PC-3 (cell line): ENCODE measurements around the gene SNX8. TPM values are rescaled to one million over a fixed set of nuclear protein-coding genes. Genes with fewer than 3 reads are reported as not detected.

Experiments used
- ATAC-seq: fragments of 200-7000 bp; cut with Tn5 transposase; 2 replicates; pipeline ENCODE4 v1.9.1; 2020; ENCODE audit warnings: mild to moderate bottlenecking, moderate library complexity
- BruUV-seq: library from RNA; stranded (reverse); fragments of 400-500 nt; replicated peaks from 2 replicates; lab custom pipeline; 2021; lab: Mats Ljungman, UMichigan
- CTCF ChIA-PET: fragments of 300-600 bp; sonication (Branson Sonifier 250); formaldehyde crosslinking; loops from one replicate; lab custom pipeline; 2022; ENCODE audit warnings: antibody characterized with exemption; lab: Charles Lee
- POLR2A ChIA-PET: fragments of 300-600 bp; sonication (Branson Sonifier 250); formaldehyde crosslinking; loops from one replicate; lab custom pipeline; 2022; ENCODE audit warnings: antibody characterized with exemption; ENCODE audit not compliant: unreplicated experiment; lab: Charles Lee
- DNase-seq: peaks from one replicate; pipeline ENCODE4 v3.0.0-alpha.2; 2015
- H2AFZ ChIP-seq: fragments of 300-600 bp; sonication (generic); 2 replicates; pipeline ENCODE4 v1.6.0; 2016; ENCODE audit warnings: antibody characterized with exemption, low read length
- H3F3A ChIP-seq: fragments of 300-600 bp; sonication (generic); one replicate; pipeline ENCODE4 v1.6.0; 2017; ENCODE audit warnings: antibody characterized with exemption, low read length, control low read depth, mild to moderate bottlenecking; ENCODE audit not compliant: unreplicated experiment
- H3K27ac ChIP-seq: fragments of 300-600 bp; sonication (generic); 2 replicates; pipeline ENCODE4 v1.5.1; 2016; ENCODE audit warnings: mild to moderate bottlenecking, low read length
- H3K27me3 ChIP-seq: fragments of 300-600 bp; sonication (generic); 2 replicates; pipeline ENCODE4 v1.6.1; 2016; ENCODE audit warnings: low read length, mixed read lengths
- H3K36me3 ChIP-seq: fragments of 300-600 bp; sonication (generic); 2 replicates; pipeline ENCODE4 v1.6.1; 2016; ENCODE audit warnings: low read depth, mixed run types, low read length, mixed read lengths
- H3K4me1 ChIP-seq: fragments of 300-600 bp; sonication (generic); 2 replicates; pipeline ENCODE4 v1.5.1; 2016; ENCODE audit warnings: low read length; ENCODE audit not compliant: insufficient read depth
- H3K4me2 ChIP-seq: fragments of 300-600 bp; sonication (generic); 2 replicates; pipeline ENCODE4 v1.6.0; 2016; ENCODE audit warnings: low read length
- H3K4me3 ChIP-seq: fragments of 300-600 bp; sonication (generic); 2 replicates; pipeline ENCODE4 v1.5.1; 2016; ENCODE audit warnings: mild to moderate bottlenecking, low read length, mixed read lengths
- H3K79me2 ChIP-seq: fragments of 300-600 bp; sonication (generic); 2 replicates; pipeline ENCODE4 v1.6.1; 2017; ENCODE audit warnings: low read length, mixed read lengths
- H3K9ac ChIP-seq: fragments of 300-600 bp; sonication (generic); 2 replicates; pipeline ENCODE4 v1.6.0; 2016; ENCODE audit warnings: mild to moderate bottlenecking, low read length
- H3K9me2 ChIP-seq: fragments of 300-600 bp; sonication (generic); replicated peaks from 2 replicates; pipeline ENCODE4 v1.6.1; 2016; ENCODE audit warnings: mixed run types, low read length, mixed read lengths
- H3K9me3 ChIP-seq: fragments of 300-600 bp; sonication (generic); 2 replicates; pipeline ENCODE4 v1.6.1; 2016; ENCODE audit warnings: low read length, mixed read lengths
- H4K20me1 ChIP-seq: fragments of 300-600 bp; sonication (generic); 2 replicates; pipeline ENCODE4 v1.6.1; 2016; ENCODE audit warnings: low read length, mixed read lengths
- CTCF ChIP-seq: fragments of 300-600 bp; sonication (generic); conservative IDR thresholded peaks from 2 replicates; pipeline ENCODE4 v1.5.1; 2017; ENCODE audit warnings: antibody characterized with exemption, low read depth, mild to moderate bottlenecking, low read length
- EZH2 ChIP-seq: fragments of 300-600 bp; sonication (generic); IDR thresholded peaks from one replicate; pipeline ENCODE4 v1.6.1; 2017; ENCODE audit warnings: antibody characterized with exemption, mild to moderate bottlenecking, low read length; ENCODE audit not compliant: unreplicated experiment
- EZH2phosphoT487 ChIP-seq: fragments of 300-600 bp; sonication (generic); IDR thresholded peaks from 2 replicates; pipeline ENCODE4 v1.6.1; 2018; ENCODE audit warnings: mild to moderate bottlenecking, antibody characterized with exemption, low read length, borderline replicate concordance
- intact Hi-C: fragments of 100-400 bp; cut with micrococcal nuclease; formaldehyde crosslinking; loops from 2 replicates; pipeline ENCODE4 v1.9.0; 2023
- total RNA-seq: library from RNA; depleted of rRNA; stranded (reverse); fragments of >200 nt; gene quantifications from 2 replicates; pipeline ENCODE4 v1.2.3, GENCODE V29; 2014

SNX8 gene
- total RNA-seq, 1 experiment from 2014 or later = 12.3 TPM

GRCh38 chr7:2228921-2229320 lies 85.3 kb downstream of the SNX8 start:
- BruUV-seq = no TSS peak
- no peak for TF ChIP-seq EZH2phosphoT487
- no peak for TF ChIP-seq CTCF
- TF ChIP-seq EZH2 = no peak
- DNase-seq (no peak), ATAC-seq (no peak)
- H3K9me2 ChIP-seq = no peaks in the 10 kb centered on the region
- H3K36me3 ChIP-seq = peaks cover 30% of the 10 kb centered on the region
- peaks cover 31% of the 10 kb centered on the region for H3K4me1 ChIP-seq
- no peaks in the 10 kb centered on the region for H3F3A ChIP-seq
- H3K27ac ChIP-seq = no peak overlapping the region
- POLR2A ChIA-PET = no interaction called here
- H3K4me3 ChIP-seq = no peak overlapping the region
- no peak overlapping the region for H2AFZ ChIP-seq
- H3K27me3 ChIP-seq = no peaks in the 10 kb centered on the region
- H3K9me3 ChIP-seq = no peaks in the 10 kb centered on the region
- H3K4me2 ChIP-seq = no peak overlapping the region
- CTCF ChIA-PET = no interaction called here
- H3K79me2 ChIP-seq = peaks cover 66% of the 10 kb centered on the region
- no peak overlapping the region for H3K9ac ChIP-seq
- intact Hi-C loops = loop anchor here (5.0 kb wide), 1 partner anchor 118 kb away; no protein-coding TSS in a partner anchor
- H4K20me1 ChIP-seq = no peaks in the 10 kb centered on the region

- CTCF ChIA-PET = no interaction called here
- no TSS peak for BruUV-seq
- intact Hi-C loops = loop anchor here (5.0 kb wide), 1 partner anchor 120 kb away; no protein-coding TSS in a partner anchor
- H4K20me1 ChIP-seq = no peaks in the 10 kb centered on the region
- H3K9me3 ChIP-seq = no peaks in the 10 kb centered on the region
- no peak overlapping the region for H2AFZ ChIP-seq
- H3K4me3 ChIP-seq = no peak overlapping the region
- peaks cover 77% of the 10 kb centered on the region for H3K79me2 ChIP-seq
- H3K27me3 ChIP-seq = no peaks in the 10 kb centered on the region
- H3K9me2 ChIP-seq = no peaks in the 10 kb centered on the region
- H3K9ac ChIP-seq = no peak overlapping the region
- H3K4me2 ChIP-seq = no peak overlapping the region
- H3K4me1 ChIP-seq = peaks cover 33% of the 10 kb centered on the region
- ATAC-seq (no peak), DNase-seq (no peak)
- H3K36me3 ChIP-seq = peaks cover 38% of the 10 kb centered on the region
- no peak for TF ChIP-seq EZH2phosphoT487
- TF ChIP-seq CTCF = no peak
- no peak for TF ChIP-seq EZH2
- no peaks in the 10 kb centered on the region for H3F3A ChIP-seq
- H3K27ac ChIP-seq = no peak overlapping the region
- POLR2A ChIA-PET = no interaction called here
Observed at GRCh38 chr7:2227699-2228098, 86.5 kb downstream of the SNX8 start.

GRCh38 chr7:2225830-2226229 lies 88.4 kb downstream of the SNX8 start:
- Histone ChIP-seq H3K36me3 (peaks cover 38% of the 10 kb centered on the region), H3K4me2 (peak overlapping the region; percentile 74), H3K9me2 (no peaks in the 10 kb centered on the region), H3K9me3 (no peaks in the 10 kb centered on the region), H3K79me2 (peaks cover 65% of the 10 kb centered on the region), H4K20me1 (no peaks in the 10 kb centered on the region), H3F3A (no peaks in the 10 kb centered on the region), H3K27me3 (no peaks in the 10 kb centered on the region), H3K4me3 (no peak overlapping the region; the same call in 1 of the 2 replicates), H2AFZ (no peak overlapping the region), H3K27ac (peak overlapping the region; percentile 93), H3K4me1 (peaks cover 28% of the 10 kb centered on the region), H3K9ac (peak overlapping the region; percentile 11; the same call in 1 of the 2 replicates)
- intact Hi-C loops = loop anchor here (5.0 kb wide), 1 partner anchor 121 kb away; no protein-coding TSS in a partner anchor
- POLR2A ChIA-PET = no interaction called here
- DNase-seq = no peak
- no peak for ATAC-seq
- TF ChIP-seq CTCF (no peak), EZH2phosphoT487 (no peak), EZH2 (no peak)
- TSS peak; percentile 74 for BruUV-seq
- CTCF ChIA-PET = no interaction called here
